Liver (tissue), 9 donors: ENCODE data around the gene ACSM2B. TPM values are rescaled to one million over a fixed set of nuclear protein-coding genes. Genes with fewer than 3 reads are reported as not detected.
"Not testable (repeated sequence)": the region's sequence is repeated elsewhere in the genome, so short reads cannot be mapped to it uniquely, and the experiment has no call there.

Experiments
- DNase-seq: peaks from one replicate; pipeline ENCODE4 v3.0.0-alpha.2; 2017; ENCODE audit warnings: low spot score
- H3K27ac ChIP-seq, 2 donors: one replicate each; pipeline ENCODE4 v1.7.0; 2013; ENCODE audit warnings: inconsistent platforms in 2 of 2, low read length in 2 of 2, control low read depth in 1 of 2, low read depth in 1 of 2, mild to moderate bottlenecking in 1 of 2
- H3K27me3 ChIP-seq, 4 donors: one replicate each; pipeline versions ENCODE4 v1.6.1 to v1.7.0; 2013; ENCODE audit warnings: low read length in 3 of 4, inconsistent platforms in 1 of 4, mild to moderate bottlenecking in 1 of 4, moderate library complexity in 1 of 4; ENCODE audit not compliant: control insufficient read depth in 4 of 4, insufficient read depth in 4 of 4
- H3K36me3 ChIP-seq, 4 donors: one replicate each; pipeline versions ENCODE4 v1.6.1 to v1.7.0; 2013; ENCODE audit warnings: low read length in 3 of 4, mild to moderate bottlenecking in 3 of 4, low read depth in 1 of 4, moderate library complexity in 1 of 4; ENCODE audit not compliant: control insufficient read depth in 4 of 4, insufficient read depth in 3 of 4
- H3K4me1 ChIP-seq, 4 donors: one replicate each; pipeline versions ENCODE4 v1.6.1 to v1.7.0; 2013; ENCODE audit warnings: low read length in 3 of 4, mild to moderate bottlenecking in 3 of 4, moderate library complexity in 1 of 4; ENCODE audit not compliant: control insufficient read depth in 4 of 4, insufficient read depth in 4 of 4
- H3K4me3 ChIP-seq, 3 donors: one replicate each; pipeline versions ENCODE4 v1.6.1 to v1.7.0; 2013; ENCODE audit warnings: low read length in 3 of 3, control low read depth in 1 of 3, low read depth in 1 of 3, mild to moderate bottlenecking in 1 of 3
- H3K9ac ChIP-seq, 2 donors: one replicate each; pipeline ENCODE4 v1.7.0; 2013; ENCODE audit warnings: low read length in 2 of 2, mild to moderate bottlenecking in 2 of 2, moderate library complexity in 2 of 2, control low read depth in 1 of 2, low read depth in 1 of 2
- H3K9me3 ChIP-seq, 4 donors: one replicate each; pipeline versions ENCODE4 v1.6.1 to v1.7.0; 2013; ENCODE audit warnings: low read length in 3 of 4; ENCODE audit not compliant: control insufficient read depth in 4 of 4
- FOXA1 ChIP-seq: IDR thresholded peaks from 2 replicates; pipeline ENCODE4 v1.6.1; 2016; ENCODE audit warnings: antibody characterized with exemption
- FOXA2 ChIP-seq: IDR thresholded peaks from 2 replicates; pipeline ENCODE4 v1.6.1; 2016; ENCODE audit warnings: antibody characterized with exemption
- GABPA ChIP-seq, 2 donors: IDR thresholded peaks in 1 of 2; conservative IDR thresholded peaks in 1 of 2; 2 replicates each; pipeline ENCODE4 v1.6.1; 2016; ENCODE audit warnings: antibody characterized with exemption in 2 of 2, mild to moderate bottlenecking in 1 of 2, moderate library complexity in 1 of 2
- HNF4G ChIP-seq: IDR thresholded peaks from 2 replicates; pipeline ENCODE4 v1.6.1; 2016; ENCODE audit warnings: antibody characterized with exemption
- JUND ChIP-seq, 2 donors: IDR thresholded peaks; 2 replicates each; pipeline ENCODE4 v1.6.1; 2016; ENCODE audit warnings: antibody characterized with exemption in 2 of 2
- NR2F2 ChIP-seq: IDR thresholded peaks from 2 replicates; pipeline ENCODE4 v1.6.1; 2016; ENCODE audit warnings: antibody characterized with exemption
- RAD21 ChIP-seq, 2 donors: IDR thresholded peaks; 2 replicates each; pipeline ENCODE4 v1.6.1; 2016; ENCODE audit warnings: antibody characterized with exemption in 2 of 2, mild to moderate bottlenecking in 2 of 2
- RXRA ChIP-seq, 2 donors: IDR thresholded peaks; 2 replicates each; pipeline ENCODE4 v1.6.1; 2017 to 2018; ENCODE audit warnings: antibody characterized with exemption in 2 of 2, mild to moderate bottlenecking in 1 of 2
- TAF1 ChIP-seq: conservative IDR thresholded peaks from 2 replicates; pipeline ENCODE4 v1.6.1; 2016; ENCODE audit warnings: antibody characterized with exemption, mild to moderate bottlenecking
- WGBS: extraction: QIAGEN DNeasy Blood & Tissue Kit; methylation state at CpG from one replicate; pipeline ENCODE4 v1.1.7; 2013; 5-methylcytosine and 5-hydroxymethylcytosine counted together
- polyA plus RNA-seq, 2 donors: library from polyadenylated mRNA; stranded (reverse) in 1 of 2; unstranded in 1 of 2; fragments of 200-250 nt in 1 of 2; fragments of >200 nt in 1 of 2; fragmentation: Nextera tagmentation in 1 of 2; extraction: Ambion mirVana in 1 of 2; gene quantifications; one replicate each; pipeline versions ENCODE4 v1.2.1 to v1.2.3, GENCODE V29; 2013 to 2015
- total RNA-seq, 2 donors: library from RNA; depleted of rRNA; stranded (reverse); fragments of >200 nt; gene quantifications; one replicate each; pipeline ENCODE4 v1.2.3, GENCODE V29; 2014
- TF ChIP-seq, protein P1 (sequence below): fragments of 150-350 bp; IDR thresholded peaks from 2 replicates; pipeline ENCODE4 v1.5.1; 2017; ENCODE audit warnings: improper control_type of control experiment, low read depth, low read length; ENCODE audit not compliant: missing input control
- TF ChIP-seq, protein P2 (sequence below): IDR thresholded peaks from 2 replicates; pipeline ENCODE4 v1.6.1; 2016; ENCODE audit warnings: antibody characterized with exemption
- donor health status: healthy.
- donor health status: healthy.
- donor health status: healthy.
- donor health status: healthy.
- donor health status: healthy.

The ACSM2B gene
- total and polyA plus RNA-seq, 4 donors, result 46.0 to 852 (median 500) TPM

DNA sequence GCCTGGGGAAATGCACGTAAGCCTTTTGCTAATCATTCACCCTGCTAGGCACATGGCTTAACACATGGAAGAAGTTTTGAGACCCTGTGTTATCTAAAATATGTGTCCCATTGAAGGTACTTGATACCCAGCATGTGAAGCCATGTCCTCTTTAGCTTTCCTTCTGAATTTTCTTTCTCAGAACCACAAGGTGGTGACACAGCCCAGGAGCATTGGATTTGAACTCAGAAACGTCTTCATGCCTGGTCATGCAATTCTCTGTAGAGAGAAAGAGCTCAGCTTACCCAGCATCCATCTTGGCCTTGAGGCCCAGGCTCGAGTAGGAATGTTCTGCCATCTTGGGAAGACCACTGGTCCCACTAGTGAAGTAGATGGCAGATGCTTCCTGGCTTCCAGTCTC, 22.7 kb downstream of the ACSM2B start:
- not testable (repeated sequence) for H3K4me3 ChIP-seq, H3K27ac ChIP-seq, H3K27me3 ChIP-seq, H3K4me1 ChIP-seq, DNase-seq, H3K9me3 ChIP-seq, H3K9ac ChIP-seq
- peaks cover 5 to 68% (median 53%) of the 10 kb centered on the region in 4 donors for H3K36me3 ChIP-seq
- WGBS, result 55% methylated on average over 3 of the region's 3 CpGs
- TF ChIP-seq, protein P1, sequence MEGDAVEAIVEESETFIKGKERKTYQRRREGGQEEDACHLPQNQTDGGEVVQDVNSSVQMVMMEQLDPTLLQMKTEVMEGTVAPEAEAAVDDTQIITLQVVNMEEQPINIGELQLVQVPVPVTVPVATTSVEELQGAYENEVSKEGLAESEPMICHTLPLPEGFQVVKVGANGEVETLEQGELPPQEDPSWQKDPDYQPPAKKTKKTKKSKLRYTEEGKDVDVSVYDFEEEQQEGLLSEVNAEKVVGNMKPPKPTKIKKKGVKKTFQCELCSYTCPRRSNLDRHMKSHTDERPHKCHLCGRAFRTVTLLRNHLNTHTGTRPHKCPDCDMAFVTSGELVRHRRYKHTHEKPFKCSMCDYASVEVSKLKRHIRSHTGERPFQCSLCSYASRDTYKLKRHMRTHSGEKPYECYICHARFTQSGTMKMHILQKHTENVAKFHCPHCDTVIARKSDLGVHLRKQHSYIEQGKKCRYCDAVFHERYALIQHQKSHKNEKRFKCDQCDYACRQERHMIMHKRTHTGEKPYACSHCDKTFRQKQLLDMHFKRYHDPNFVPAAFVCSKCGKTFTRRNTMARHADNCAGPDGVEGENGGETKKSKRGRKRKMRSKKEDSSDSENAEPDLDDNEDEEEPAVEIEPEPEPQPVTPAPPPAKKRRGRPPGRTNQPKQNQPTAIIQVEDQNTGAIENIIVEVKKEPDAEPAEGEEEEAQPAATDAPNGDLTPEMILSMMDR, result peak; percentile 6
- peak; percentile 50 to 60 for TF ChIP-seq RAD21 (IDR thresholded peaks at IDR 0.05)

DNA sequence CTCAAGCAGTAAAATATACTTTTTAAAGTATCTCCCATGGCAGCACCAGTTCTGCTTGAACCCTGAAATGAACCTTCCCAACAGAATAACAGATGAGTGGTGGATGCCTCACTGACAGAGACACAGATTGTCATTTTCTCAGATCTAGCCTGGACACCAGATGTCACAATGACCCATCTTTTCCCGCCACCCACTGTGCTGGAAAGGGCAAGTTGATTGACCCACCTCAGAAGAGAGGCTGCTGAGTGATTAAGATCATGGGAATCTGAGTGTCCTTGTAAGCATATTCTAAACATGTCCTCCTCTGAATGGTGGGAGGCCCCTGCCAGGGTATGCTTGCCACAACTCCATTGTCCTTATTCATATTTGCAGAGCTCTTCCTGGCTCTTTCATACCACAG, 29.2 kb downstream of the ACSM2B start:
- not testable (repeated sequence) for H3K27me3 ChIP-seq, H3K4me3 ChIP-seq, H3K4me1 ChIP-seq, DNase-seq, H3K9ac ChIP-seq, H3K27ac ChIP-seq, H3K9me3 ChIP-seq
- WGBS, result 94% methylated on average over 1 of the region's 1 CpG
- peaks cover 3 to 55% (median 52%) of the 10 kb centered on the region in 4 donors for H3K36me3 ChIP-seq

DNA sequence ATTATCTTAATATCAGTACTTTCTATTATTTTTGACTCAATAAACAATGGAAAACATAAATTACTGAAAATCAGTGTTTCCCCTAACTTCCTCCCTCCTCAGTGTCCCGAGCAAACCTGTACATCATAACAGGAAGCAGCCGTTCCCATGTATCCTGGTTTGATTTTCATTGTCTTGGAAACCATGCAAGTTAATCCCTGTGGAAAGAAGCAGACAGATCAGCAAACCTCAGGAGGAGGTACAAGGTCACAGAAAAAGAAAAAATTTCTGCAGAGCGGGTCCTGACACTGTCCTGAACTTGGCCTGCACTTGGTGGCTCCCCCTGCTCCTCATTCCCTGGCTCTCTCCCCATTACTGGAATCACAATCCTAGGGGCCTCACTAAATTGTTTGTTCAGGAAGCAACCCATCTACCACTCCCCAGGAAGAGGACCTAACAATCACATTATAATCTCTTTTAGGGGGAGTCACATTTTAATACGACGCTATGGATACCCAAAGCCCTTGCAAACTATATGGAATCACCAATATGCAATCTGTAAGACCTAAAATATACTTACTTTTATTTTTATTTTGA, 29.8 kb downstream of the ACSM2B start:
- H3K36me3 ChIP-seq, result peaks cover 3 to 51% (median 48%) of the 10 kb centered on the region in 4 donors
- not testable (repeated sequence) for H3K4me1 ChIP-seq, H3K27me3 ChIP-seq, H3K9ac ChIP-seq, H3K4me3 ChIP-seq, H3K9me3 ChIP-seq, H3K27ac ChIP-seq, DNase-seq
- 71% methylated on average over 5 of the region's 5 CpGs for WGBS
- TF ChIP-seq NR2F2, result peak; percentile 39

DNA sequence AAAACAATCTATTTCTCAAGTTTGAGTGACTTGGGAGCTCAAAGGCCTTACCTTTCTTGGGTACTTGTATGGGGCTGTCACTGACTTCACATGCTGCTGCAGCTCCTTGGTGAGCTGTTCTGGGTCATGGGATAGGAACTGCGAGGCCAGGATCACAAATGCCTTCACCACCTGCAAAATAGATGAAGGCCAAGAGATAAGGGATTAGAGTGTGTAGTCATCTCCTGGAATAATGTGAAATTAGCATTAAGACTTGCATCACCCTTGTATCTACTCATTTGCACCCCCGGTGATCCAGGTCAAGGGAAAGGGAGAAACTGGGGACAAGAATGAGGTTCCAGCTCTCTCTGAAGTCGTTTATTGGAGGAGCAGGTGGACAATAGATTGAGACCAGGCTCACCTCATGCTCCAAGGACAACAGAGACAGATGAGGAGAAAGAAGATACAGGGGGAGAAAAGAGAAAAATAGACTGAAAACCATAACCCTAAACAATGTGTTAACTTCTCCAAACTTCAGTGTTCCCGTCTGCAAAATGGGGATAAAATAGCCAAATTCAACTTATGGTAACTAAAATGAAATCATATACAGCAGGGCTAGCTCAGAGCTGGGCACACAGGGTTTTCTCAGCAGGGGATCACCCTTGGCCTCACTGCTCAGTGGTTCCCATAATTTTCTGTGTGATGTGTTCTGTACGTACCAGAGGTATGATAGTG, 35.4 kb downstream of the ACSM2B start:
- H3K9ac ChIP-seq, H3K4me3 ChIP-seq, H3K27ac ChIP-seq, DNase-seq, H3K9me3 ChIP-seq, H3K27me3 ChIP-seq, H3K4me1 ChIP-seq: not testable (repeated sequence)
- H3K36me3 ChIP-seq, result peaks cover 7 to 53% (median 45%) of the 10 kb centered on the region in 4 donors
- WGBS, result 70% methylated on average over 5 of the region's 5 CpGs

DNA sequence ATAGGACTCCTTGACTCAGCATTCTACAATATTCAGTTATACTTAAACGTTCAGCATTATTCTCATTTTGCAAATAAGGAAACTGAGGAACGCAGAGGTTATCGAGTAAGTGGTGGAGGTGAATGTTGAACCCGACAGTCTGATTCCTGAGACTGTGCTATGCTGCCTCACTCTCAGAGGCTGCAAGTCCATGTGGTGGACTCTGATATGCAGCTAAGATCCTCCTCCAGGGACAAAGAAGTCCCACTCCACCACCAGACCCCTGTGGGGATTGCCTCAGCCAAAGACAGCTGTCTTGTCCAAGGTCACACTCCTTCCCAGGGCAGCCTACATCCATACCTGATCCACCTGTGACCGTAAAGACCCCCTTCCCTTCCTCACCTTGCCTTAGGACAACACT, 37.5 kb downstream of the ACSM2B start:
- Histone ChIP-seq H3K4me3 (no peak overlapping the region), H3K27me3 (no peaks in the 10 kb centered on the region), H3K9ac (no peak overlapping the region), H3K27ac (no peak overlapping the region), H3K9me3 (no peaks in the 10 kb centered on the region), H3K4me1 (no peaks in the 10 kb centered on the region), H3K36me3 (peaks cover 7 to 39% (median 35%) of the 10 kb centered on the region in 4 donors)
- DNase-seq, result no peak
- no peak for TF ChIP-seq TAF1
- no peak for TF ChIP-seq NR2F2
- no peak for TF ChIP-seq FOXA1
- no peak for TF ChIP-seq GABPA (IDR thresholded peaks at IDR 0.05 in 1 of 2, conservative IDR thresholded peaks at IDR 0.05 in 1 of 2)
- no peak for TF ChIP-seq FOXA2
- no peak for TF ChIP-seq RXRA (IDR thresholded peaks at IDR 0.05)
- no peak for TF ChIP-seq RAD21 (IDR thresholded peaks at IDR 0.05)
- TF ChIP-seq JUND (IDR thresholded peaks at IDR 0.05), result no peak
- no peak for TF ChIP-seq HNF4G
- TF ChIP-seq, protein P2, sequence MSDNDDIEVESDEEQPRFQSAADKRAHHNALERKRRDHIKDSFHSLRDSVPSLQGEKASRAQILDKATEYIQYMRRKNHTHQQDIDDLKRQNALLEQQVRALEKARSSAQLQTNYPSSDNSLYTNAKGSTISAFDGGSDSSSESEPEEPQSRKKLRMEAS, result no peak
- 41% methylated on average over 5 of the region's 5 CpGs for WGBS
